NCI-H226 (cell line): ENCODE measurements around the gene PLA2G4A.
A peak's percentile ranks its signal among the peaks of the same experiment; 100 is the strongest.

Source experiments
- DNase-seq: peaks from one replicate; pipeline ENCODE4 v3.0.0-alpha.2; 2015

The PLA2G4A gene

DNA sequence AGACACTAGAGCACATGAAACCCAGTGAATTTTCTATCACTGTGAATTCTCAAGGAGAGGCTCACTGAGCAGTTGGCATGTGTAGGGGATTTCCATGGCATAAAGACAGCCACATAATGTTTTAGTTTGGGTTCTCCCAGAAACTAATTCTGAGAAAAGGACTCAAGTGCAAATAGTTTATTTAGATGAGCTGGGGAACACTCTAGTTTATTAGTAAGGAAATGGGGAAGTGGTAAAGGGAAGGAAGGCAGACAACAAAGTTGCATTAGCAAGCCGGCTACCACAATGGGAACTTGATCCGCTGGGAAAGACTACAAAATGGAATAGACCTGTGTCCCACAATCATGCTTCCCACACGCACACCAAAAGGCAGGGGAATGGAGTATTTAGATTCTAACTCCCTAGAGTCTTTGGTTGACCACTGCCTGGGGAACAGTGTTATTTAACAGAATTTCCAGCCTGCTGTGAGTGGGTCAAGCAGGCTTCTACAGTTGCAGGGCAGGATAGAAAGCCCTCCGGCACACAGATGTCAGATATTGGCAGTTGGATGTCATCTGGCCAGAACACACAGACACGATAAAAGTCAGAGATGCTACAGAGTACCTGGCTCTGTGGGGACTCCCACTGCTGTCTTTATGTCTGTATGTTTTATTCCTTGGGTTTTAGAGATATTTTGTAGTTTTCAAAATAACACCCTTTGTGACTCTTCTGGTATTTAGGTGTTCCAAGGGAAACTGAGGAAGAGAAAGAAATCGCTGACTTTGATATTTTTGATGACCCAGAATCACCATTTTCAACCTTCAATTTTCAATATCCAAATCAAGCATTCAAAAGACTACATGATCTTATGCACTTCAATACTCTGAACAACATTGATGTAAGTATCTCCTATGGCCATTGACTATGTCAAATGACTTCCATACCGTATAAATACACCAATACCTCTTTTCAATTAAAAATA lies 150.1 kb downstream of the PLA2G4A start:
- no peak for DNase-seq

DNA sequence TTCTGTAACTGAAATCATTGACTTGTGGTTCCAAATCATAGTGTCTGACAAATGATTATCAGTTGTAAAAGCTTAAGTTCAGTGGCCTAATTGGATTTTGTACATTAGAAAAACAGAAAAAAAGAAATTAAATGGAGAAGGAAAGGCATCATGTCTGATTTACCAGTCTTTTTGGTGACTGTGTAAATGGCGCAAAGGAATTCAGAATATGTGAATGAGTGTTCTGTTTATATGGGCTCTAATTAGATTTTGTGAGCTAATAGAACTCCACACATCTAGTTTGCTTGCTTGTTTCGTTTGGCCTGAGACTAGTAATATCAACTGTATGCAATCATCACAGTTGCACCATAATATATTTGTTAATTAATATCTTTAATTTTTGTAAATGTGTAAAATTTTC lies 151.7 kb downstream of the PLA2G4A start:
- DNase-seq, result no peak

DNA sequence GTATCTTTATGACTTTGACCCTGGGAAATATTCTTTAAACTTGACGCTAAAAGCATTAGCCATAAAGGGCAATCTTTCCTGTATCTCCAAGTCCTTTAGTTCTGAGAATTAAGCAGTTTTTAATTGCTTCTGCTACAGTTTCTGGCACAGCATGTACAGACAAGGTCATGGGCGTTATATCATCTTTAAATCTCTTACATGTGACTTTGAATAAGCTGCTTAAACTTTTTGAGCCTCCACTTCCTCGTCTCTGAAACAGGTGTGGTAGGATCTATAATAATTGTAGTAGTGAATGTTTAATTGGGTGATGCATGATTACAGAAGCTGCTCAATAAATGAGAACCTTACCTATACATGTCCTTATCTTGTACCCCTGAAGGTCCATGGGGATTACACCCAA lies 153.4 kb downstream of the PLA2G4A start:
- no peak for DNase-seq

DNA sequence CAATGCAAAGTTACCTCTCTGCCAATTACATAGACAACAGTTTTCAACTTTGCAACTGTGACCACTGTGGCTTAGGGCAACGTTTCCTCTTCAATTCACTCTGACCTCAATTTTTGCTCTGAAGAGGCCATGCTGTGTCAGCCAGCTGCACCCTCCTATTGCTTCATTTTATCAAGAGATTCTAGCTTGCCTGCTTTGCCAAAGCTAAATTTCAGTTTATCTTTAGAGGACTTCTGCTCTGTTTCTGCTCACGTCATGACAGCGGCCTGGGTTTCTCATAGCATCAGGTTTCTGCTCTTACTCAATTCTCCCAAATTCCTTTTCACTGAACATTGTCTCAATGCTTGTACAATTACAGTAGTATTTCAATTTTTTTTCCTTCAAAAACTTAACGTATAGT lies 154.6 kb downstream of the PLA2G4A start:
- DNase-seq, result no peak

DNA sequence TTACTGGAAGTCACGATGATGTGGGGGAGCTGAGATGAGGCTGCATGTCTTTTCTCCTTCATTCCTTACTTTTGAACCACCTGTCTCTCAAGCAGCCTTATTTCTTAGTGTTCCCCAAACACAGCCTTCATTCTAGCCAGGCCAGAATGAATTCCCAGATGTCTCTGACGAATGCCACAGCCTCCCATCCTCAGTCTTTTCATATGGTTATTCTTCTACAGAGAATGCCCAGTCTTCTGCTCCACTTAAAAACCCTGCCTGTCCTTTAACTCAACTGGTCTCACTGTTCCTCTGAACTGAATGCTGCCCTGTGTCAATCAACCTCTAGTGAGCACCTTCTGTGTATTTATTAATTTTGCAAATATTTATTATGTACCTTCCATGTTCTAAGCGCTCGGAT lies 156.2 kb downstream of the PLA2G4A start:
- DNase-seq, result no peak

DNA sequence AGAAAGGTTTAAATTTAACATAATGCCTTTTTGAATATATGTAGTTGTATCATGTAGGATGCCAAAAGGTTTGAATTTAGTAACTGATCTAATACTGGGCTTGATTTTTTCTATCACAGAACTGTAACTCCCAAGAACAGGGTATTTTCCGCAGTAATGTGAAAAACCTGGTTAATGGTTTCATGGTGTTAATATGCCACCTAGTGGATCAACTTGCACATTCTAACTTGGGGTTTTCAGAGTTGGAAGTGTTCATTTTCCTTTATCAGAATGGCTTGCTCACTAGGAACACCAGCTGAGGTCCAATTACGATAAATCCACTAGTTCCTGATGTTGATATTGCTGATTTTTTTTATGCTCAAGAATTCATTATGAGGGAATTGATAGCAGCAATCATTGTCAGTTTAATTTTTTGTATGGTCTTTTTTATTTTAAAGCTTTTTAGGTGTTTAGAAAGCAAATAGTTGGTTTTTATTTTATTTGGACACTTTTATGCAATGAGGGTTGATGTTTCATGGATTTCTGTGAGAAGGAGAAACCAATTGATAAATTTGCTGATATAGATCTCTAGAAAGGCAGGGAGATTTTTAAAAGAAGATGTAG lies 157.2 kb downstream of the PLA2G4A start:
- peak; percentile 14 for DNase-seq

DNA sequence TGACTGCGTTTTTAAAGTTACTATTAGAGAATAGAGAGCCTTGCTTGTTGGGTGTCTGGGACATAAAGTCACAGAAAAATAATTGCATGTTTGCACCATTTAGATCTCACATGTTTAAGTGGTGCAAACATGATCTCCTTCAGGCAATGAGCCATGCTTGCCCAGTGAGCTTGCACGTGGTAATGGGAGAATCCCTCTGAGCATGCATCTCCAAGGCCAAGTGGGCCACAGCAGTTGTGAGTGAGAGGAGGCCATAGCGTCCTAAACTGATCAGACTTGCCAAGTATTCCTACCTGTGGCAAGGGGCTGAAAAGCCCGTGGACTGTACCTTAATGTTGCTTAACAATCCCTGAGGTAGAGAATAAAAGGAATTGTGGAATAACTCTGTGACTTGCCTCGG lies 158.3 kb downstream of the PLA2G4A start:
- DNase-seq, result no peak

DNA sequence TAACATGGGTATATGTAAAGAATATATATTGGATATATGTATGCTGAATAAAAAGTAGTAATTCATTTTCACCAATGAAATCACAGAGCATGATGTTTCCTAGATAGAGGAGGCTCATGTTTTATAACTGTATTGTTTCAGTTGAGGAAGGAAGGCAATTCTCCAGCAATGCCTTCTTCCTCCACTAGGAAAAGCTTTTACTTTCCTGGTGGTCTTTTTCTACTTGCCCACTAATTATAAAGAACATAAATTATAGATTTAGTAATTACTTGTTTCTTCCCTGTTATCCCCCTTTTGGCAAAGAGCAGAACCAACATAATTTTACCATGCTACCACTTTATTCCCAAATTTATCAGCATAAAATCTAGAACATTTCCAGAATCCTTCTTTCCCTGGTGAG lies 159.0 kb downstream of the PLA2G4A start:
- no peak for DNase-seq

DNA sequence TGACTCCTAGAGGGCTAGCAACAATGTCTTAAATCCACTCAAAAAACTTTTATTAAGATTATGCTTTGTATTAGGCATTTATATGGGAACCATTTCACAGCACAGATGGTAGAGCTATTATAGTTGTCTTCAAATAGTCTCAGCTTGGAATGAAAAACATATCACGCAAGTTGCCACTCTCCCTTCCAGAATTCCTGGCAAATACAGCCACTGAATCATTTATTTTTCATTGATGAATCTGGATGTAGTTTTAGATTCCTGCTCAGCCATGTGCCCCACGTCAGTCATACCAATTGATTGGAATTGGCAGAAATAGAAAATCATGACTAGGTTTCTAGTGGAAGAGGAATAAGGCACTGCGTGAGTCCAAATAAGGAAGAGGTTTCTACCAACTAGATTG lies 165.2 kb downstream of the PLA2G4A start:
- no peak for DNase-seq

DNA sequence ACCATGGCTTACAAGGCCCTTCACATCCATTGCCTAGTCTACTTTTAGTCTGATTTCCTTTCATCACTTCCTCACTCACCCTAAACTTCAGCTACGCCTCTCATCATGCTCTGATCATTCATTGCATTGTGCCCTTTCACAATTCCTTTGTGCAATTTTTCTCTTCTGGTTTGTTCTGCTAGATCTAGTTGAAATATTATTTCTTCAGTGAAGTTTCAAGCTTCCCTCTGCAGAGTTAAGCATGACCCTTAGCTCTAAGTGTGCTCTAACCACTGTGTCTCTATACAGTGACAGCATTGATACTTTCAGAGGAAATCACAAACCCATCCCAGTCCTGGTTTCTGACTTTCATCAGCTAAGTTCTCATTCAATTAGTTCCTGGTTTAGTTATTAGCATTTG lies 166.1 kb downstream of the PLA2G4A start:
- DNase-seq, result no peak

DNA sequence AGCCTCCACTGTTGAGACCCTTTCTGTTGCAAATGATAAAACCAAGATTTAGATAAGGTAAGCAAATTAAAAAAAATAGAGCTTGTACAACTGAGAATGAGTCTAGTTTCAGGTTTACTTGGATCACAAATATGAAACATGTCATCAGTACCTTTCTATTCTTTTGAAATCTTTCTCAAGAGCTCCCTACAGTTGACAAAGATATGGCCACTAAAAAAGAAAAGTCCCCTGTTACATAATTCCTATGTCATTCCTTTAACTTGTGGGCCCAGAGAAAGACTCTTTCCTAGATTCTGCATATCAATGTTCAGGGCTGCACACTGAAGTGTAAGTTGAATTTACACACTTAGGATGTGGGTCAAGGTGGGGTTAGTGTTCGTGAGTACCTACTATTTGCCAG lies 168.1 kb downstream of the PLA2G4A start:
- DNase-seq, result no peak

DNA sequence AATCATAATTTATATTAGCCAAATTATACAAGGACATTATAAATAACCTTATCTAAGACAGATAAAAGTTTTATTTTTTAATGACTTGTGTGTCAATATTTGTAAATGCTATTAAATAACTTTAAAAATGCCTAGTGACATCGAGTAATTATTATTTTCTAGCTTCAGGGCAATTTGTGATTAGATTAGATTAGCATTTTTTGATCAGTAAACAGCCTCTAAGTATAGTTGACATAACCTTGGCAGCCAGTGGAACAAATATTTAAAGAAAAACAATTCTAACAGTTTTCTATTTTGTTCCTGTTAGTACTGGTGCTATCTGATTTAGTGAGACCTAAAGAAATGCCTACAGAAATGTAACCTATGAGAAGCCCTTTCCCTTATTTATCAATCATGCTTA lies 169.1 kb downstream of the PLA2G4A start:
- no peak for DNase-seq

DNA sequence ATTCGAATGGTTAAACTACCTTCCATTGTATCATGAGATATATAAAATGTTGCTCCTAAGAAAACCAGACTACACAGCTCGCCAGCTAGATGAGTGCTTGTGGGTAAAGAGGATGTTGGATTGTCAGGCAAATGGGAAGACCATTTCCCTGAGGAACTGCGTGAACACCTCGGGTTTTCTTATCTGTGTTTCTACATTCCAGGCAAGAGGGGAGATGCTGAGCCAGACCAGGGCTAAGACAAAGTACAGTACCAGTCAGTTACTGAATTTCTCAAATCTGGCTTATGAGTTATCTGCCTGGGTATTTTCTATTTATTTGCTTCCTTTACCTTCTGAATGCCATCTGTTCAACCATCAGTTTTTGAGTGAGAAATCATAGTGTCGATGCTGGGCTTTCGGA lies 170.8 kb downstream of the PLA2G4A start:
- peak; percentile 76 for DNase-seq

DNA sequence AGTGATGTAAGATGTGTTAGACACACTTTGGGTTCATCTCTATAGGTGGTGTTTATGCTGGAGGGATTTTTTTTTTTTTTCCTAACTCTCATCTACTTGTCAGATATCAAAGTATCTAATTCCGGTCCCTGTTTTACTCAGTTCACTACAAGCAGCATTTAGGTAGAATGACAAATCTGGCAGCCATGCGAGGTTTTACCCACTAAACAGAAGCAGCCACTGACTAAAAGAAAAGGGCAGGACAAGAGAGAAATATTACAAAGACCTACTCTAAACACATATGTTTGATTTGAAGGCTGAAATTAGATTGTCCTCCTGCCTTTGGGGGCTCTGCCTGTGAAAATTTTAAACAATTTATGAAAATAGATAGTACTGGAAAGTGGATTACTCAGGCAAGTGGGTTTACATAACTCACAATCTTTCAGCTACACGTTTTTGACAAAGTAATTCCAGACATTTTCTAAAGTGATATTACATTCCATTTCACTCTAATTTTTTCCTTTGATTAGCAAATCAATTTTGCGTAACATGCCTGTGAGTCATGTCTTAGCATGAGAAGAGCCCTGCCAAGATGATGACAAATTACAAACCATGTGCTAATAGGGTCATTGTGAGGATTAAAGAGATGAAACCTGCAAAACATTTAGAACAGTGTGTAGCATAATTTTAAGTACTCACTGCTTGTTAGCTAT lies 172.6 kb downstream of the PLA2G4A start:
- DNase-seq, result peak; percentile 78

DNA sequence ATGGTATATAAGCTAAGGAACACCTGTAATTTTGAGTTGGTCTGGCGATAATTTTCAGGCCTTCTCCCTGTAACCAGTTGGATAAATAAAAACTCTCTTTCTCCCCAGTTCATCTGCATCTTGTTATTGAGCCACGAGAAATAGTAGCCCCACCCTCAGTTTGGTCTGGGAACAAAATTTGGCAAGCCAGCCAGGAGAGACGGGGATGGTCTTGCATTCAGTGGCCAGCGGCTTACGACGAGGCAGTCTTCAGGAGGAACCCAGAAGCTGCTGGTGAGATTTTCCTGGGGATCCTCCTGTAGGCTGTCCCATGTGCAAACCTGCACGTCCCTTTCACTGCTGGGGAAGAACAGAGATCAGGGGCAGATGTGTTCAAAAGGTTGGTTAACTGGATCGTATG lies 174.6 kb downstream of the PLA2G4A start:
- DNase-seq, result no peak

DNA sequence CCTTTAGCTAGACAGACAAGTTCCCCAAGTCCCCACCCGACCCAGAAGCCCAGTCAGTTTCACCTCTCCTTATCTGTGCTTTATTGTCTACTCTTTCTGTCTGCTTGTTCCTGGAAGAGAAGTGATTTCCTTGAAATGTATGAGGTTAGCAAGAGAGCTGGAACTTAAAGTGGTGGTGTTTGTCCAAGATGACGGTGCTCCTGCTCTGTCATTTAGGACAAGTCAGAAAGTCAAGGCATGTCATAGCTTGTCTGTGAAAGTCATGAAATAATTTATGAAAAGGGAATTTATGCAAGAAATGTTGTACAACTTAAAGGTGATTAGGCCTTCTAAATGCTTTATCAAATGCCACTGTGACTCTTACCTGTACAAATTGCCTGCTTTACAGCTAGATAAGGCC lies 178.1 kb downstream of the PLA2G4A start:
- DNase-seq, result no peak

DNA sequence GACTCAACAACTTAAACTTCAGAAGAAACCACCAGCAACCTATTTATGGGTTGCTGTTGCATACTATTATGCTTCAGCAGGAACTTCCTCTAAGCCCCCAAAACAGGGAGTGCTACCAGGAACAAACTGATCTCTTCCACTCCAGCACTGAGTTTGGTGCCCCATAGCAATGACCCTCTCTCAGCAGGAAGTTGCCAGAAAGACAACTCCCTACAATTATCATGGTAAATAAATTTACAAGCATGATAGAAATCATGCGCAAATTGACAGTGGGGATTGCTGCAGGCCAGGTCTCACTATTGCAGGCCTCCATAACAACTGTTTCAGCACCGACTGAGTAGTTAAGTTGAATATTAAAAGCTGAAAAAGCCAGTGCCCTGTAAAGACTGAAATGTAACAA lies 180.6 kb downstream of the PLA2G4A start:
- no peak for DNase-seq

DNA sequence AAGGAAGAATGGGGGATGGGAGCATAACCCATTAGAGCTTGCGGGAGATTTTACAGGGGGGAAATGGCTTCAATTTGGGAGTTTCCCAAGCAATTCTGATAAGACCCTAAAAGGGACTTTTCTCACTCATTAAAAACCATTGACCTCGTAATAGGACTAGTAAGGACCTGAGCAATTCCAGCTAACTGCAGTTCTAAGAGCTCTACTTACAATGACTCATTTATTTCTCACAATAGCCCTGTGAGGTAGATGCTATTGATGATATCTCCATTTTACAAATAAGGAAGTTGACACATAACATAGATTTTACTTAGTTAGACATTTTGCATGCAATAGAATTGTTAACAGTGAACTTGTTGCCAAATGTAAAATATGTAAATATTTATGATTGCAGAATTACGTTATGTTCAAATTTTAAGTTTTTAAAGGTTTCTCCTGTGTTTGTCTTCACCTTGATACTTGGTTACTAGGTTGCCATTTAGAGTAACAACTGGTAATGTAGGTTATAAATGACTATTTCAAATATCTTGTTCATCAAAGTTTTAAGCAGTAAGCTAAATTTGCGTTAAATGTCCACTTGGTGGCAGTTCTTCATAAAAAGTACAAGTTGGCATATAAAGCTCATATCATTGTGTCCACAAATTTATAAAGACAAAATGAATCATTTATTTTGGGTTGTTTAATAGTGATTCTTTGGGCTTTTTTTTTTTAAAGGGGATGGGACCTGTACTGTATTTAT lies 182.0 kb downstream of the PLA2G4A start:
- no peak for DNase-seq

DNA sequence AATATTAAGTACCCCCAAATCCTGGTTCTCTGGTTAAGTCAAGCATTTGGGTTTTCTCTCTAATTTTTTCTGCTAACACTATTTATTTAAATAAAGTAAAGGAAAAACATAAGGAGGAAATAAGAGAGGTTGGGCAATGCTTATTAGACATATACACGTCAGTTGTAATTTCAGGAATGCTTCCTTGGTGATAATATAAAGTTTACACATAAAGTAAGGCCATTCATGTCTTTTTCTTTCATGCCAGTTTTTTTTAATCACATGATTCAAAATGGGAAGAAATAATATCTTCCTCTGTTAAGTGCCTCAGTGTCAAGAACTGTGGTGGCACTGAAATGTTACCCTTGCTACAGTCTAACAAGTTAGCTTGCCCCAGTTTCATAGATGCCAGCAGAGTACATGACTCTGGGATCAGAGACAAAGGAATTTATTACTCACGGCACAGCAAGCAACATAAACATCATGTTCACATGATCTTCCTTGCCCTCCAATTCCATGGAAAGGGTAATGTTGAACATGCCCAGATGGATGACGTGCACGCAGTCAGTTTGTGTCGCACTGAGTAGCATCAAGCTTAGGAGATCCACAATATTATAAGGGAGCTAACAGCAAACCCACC lies 184.9 kb downstream of the PLA2G4A start:
- no peak for DNase-seq

DNA sequence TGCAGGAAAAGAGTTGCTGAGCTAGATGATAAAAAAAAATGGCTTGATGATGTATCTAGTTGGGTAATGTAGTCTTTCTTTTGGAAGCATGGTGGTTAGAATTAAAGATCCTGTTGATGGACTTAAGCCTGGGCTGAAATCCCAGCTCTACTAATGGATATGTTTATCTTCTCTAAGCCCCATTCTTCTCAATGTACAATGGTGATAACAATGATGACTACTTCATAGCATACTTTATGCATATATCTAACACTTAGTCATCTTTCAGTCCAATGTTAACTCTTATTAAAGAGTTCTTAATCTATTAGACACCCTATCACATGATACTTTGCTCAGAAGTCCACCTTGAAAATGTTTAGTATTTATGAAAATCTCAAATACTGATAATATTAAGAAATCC lies 189.5 kb downstream of the PLA2G4A start:
- peak; percentile 69 for DNase-seq

DNA sequence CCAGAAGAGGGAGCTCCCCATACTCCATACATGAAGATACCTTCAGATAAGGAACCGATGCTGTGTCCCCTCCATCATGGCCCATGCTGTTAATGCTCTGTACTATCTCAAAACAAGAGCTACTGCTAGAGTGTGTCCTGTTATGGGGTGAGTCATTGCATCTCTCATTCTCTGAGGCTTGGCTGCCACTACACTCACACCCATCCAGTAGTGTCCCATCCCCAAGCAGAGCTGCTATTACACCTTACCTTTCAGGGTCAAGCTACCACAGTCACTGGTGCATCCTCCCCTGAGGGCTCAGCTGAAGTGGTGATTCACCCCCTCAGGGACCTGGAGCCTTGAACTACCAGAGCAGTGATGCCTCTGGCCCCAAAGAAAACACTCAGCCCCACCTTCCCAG lies 198.5 kb downstream of the PLA2G4A start:
- no peak for DNase-seq

DNA sequence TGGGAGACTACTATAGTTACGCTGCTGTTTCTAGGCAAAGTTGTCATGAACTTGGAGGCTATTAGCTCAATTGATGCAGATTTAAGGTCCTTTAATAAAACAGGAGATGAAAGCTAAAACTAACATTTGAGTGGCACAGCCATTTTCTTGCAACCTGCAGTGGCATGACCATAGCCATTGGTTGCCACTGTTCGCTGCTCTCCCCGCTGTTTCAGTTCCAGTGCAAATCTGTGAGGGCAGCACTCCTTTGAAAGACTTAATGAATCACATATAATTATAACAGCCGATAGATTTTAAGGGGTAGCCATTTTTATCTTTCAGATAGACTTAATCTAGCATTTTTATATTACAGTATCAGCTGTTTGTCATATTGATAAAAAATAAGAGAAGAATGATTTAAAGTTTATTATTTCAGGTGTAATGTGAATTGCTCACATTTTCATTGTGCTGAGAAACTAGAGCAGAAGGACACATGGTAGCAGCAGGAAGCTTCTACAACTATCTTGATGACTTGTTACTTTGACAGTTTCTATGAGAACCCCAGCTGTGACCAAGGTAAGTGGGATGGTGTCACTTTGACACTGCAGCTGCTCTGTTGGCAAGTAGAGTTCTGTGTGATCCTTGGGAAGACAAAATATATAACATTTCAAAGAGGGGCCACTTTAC lies 203.7 kb downstream of the PLA2G4A start:
- DNase-seq, result no peak
